ENCODE measurements around the gene MPP3.
"Not testable (repeated sequence)": the region's sequence is repeated elsewhere in the genome, so short reads cannot be mapped to it uniquely, and the experiment has no call there.

The MPP3 gene

GRCh38 chr17:43861960-43862359, 29.0 kb upstream of the MPP3 start:
- DNase-seq (ENCODE audit: low spot score), result no peak

GRCh38 chr17:43860927-43861622, 28.1 kb upstream of the MPP3 start:
- DNase-seq (ENCODE audit: low spot score), result no peak

GRCh38 chr17:43860077-43860725, 27.3 kb upstream of the MPP3 start:
- DNase-seq (ENCODE audit: low spot score), result peak; percentile 17

- DNase-seq (ENCODE audit: low spot score), result no peak
Observed at GRCh38 chr17:43857957-43858600, 25.1 kb upstream of the MPP3 start.

- DNase-seq (ENCODE audit: low spot score), result no peak
Observed at GRCh38 chr17:43857141-43857540, 24.2 kb upstream of the MPP3 start.

- DNase-seq (ENCODE audit: low spot score), result no peak
Observed at GRCh38 chr17:43856141-43856540, 23.2 kb upstream of the MPP3 start.

- DNase-seq (ENCODE audit: low spot score), result no peak
Observed at GRCh38 chr17:43855061-43855460, 22.1 kb upstream of the MPP3 start.

GRCh38 chr17:43854498-43854897, 21.6 kb upstream of the MPP3 start:
- DNase-seq (ENCODE audit: low spot score), result no peak

- DNase-seq (ENCODE audit: low spot score), result no peak
Observed at GRCh38 chr17:43853546-43853945, 20.6 kb upstream of the MPP3 start.

- no peak for DNase-seq (ENCODE audit: low spot score)
Observed at GRCh38 chr17:43852571-43852970, 19.6 kb upstream of the MPP3 start.

- DNase-seq (ENCODE audit: low spot score), result no peak
Observed at GRCh38 chr17:43849116-43849515, 16.2 kb upstream of the MPP3 start.

GRCh38 chr17:43848601-43849000, 15.7 kb upstream of the MPP3 start:
- DNase-seq (ENCODE audit: low spot score), result no peak

- DNase-seq (ENCODE audit: low spot score), result no peak
Observed at GRCh38 chr17:43846963-43847371, 14.0 kb upstream of the MPP3 start, which contains the start of gene CD300LG. TSS of gene CD300LG (plus strand) at chr17:43847176. CDS start at chr17:43847217, 41 bp downstream.

GRCh38 chr17:43846221-43846712, 13.3 kb upstream of the MPP3 start:
- peak; percentile 96 for DNase-seq (ENCODE audit: low spot score)

GRCh38 chr17:43845766-43846165, 12.8 kb upstream of the MPP3 start:
- no peak for DNase-seq (ENCODE audit: low spot score)

- DNase-seq (ENCODE audit: low spot score), result no peak
Observed at GRCh38 chr17:43844241-43844640, 11.3 kb upstream of the MPP3 start.

- no peak for DNase-seq (ENCODE audit: low spot score)
Observed at GRCh38 chr17:43842975-43843325, 10.0 kb upstream of the MPP3 start.

- DNase-seq (ENCODE audit: low spot score), result not testable (repeated sequence)
Observed at GRCh38 chr17:43842091-43842974, 9.4 kb upstream of the MPP3 start.

GRCh38 chr17:43841282-43841681, 8.3 kb upstream of the MPP3 start:
- no peak for DNase-seq (ENCODE audit: low spot score)

GRCh38 chr17:43840814-43841213, 7.9 kb upstream of the MPP3 start:
- no peak for DNase-seq (ENCODE audit: low spot score)

- DNase-seq (ENCODE audit: low spot score), result no peak
Observed at GRCh38 chr17:43839670-43840108, 6.7 kb upstream of the MPP3 start.

GRCh38 chr17:43834106-43834505, 1.2 kb upstream of the MPP3 start:
- DNase-seq (ENCODE audit: low spot score), result no peak
